Stimulated activated CD4-positive, alpha-beta T cell treated with anti-CD3 and anti-CD28 coated beads, TNF-alpha, amount 100 ng/mL, for 24 hours (primary cell): ENCODE data around the gene ADGRA3.
"Not testable (repeated sequence)": the region's sequence is repeated elsewhere in the genome, so short reads cannot be mapped to it uniquely, and the experiment has no call there.

ENCODE experiments used
- DNase-seq, 3 experiments: peaks; one replicate each; pipeline ENCODE4 v3.0.0-alpha.2; 2020; ENCODE audit warnings: low read depth in 3 of 3

Gene ADGRA3

DNA sequence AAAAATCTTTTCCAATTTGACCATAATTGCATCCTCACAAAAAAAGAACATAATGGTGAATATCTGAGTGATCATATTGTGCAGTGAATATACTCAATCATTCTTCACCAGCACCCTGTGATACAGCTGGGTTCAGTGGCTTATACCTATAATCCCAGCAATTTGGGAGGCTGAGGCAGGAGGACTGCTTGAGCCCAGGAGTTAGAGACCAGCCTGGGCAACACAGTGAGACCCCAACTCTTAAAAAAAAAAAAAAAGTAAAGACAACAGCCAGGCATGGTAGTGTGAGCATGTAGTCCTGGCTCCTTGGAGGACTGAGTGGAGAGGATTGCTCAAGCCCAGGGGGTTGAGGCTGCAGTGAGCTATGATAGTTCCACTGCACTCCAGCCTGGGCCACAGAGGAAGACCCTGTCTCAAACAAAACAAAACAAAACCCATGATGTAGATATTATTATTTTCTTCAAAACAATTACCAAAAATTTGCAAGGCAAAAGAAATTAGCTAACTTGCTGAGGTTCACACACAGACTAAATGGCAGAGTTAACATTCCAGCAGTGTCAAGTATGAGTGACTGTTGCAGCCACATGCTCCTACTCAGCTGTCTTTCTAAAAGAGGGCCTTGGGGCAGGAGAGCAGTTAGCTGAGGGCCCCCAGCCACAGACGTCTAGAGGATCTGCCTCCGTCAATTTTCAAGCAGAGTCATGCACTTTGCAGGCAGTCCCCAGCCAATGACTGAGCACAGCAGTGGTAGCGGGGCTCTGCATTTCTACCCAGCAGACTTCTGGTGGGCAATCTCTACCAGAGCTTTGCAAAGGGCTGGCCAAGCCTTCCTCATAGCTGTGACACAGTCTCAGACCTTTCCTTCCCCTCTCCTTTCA is 33.4 kb downstream of the ADGRA3 start:
- no peak for DNase-seq

DNA sequence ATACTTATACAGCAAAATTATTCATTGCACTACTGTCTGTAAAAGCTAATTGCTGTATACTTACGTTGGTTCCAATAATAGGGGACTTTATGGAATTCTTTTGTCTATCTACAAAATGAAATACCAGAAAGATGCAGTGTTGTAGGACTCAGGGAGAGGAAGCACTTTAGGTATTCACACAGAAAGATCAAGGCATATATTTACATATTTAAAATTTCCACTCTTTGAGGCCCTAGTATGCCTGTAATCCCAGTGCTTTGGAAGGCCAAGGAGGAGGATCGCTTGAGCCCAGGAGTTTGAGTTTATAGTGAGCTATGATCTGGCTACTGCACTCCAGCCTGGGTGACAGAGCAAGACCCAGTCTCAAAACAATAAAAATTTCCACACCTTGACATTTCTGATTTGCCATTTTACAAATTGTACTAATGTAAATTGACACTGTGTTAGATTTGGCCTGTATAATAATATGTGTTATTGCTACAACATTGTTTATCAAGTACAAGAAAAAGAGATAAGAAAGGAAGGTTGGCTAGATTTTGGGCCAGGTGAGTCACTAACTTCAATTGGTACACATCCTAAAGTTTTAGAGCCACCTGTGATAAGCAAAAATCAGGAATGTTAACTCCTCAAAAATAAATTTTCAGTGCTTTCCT is 35.1 kb downstream of the ADGRA3 start:
- DNase-seq: no peak

DNA sequence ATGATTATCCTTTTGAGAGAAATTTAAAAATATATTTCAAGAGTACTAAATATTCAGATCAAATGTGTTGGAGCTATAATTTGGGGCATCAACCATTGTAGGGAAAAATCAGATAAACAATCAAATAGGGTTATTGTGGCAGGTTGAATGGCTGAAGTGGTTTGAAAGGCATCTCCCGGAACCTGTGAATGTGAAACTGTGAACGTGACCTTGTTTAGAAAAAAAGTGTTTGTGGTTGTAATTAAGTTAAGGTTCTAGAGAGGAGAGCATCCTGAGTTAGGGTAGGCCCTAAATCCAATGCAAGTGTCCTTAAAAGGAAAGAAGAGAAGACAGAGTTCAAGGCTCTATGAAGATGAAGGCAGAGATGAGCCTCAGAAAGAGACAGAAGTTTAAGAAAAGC is 37.4 kb downstream of the ADGRA3 start:
- DNase-seq: no peak

DNA sequence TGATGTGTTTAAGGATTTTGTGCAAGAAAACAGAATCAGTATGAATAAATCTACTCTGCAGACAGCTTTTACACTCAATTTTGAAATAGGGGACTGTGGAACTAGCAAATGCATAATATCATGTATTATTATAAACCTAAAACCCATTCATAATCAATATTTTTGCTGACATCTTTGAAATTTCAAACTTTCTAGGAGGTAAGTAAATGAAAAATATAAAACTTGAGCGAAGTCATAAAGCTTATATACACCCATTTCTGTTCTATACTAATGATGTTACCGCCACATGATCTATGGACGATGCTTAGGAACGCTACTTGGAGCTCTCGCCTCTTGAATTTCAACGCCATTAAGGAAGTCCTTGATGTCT is 38.1 kb downstream of the ADGRA3 start:
- no peak for DNase-seq

DNA sequence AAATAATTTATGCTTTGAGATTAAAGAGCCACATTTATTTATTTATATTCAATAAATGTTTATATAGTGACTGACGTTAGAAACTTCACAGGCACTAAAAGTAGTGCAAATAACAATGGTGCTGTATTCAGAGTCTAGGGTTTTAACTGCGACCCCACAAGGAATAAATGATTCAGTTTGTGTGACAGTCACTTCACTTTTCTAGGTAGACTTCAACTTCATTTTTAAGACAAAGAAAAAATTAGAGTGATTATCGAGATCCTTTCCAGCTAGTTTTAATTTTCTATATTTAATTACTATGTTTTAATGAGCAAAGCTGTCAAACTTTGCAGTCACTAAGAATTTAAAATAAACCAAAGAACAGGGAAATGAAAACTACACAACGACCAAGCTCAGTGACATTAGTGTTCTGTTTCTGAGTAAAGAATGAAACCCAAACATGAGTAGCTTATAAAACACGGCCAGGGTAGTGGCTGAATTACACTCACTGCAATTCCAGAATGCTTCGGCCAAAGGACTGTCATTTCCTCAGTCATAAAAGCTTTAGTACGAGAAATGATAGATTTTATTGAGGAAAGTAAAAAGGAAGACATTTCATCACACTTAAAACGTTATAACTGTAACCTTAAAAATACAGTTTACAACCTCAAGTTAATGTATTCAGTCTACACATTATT is 38.6 kb downstream of the ADGRA3 start:
- no peak for DNase-seq

DNA sequence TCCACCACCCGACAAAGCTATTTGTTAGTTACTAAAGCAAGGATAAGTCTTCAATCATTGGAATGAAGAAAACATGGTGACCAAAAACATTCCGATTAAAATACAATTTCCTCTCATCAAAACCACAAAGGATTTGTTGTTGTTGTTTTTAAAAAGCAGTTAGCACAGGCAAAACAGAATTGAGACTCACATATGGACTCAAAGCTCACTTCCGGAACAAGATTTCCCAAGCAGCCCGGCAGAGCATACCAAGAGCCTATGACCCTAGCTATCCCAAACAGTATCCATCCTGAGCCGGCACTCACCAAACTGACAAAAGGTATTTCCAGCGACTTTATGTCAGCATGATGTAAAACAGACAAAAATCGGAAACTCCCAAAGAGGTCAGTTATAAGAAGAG is 39.9 kb downstream of the ADGRA3 start:
- no peak for DNase-seq

DNA sequence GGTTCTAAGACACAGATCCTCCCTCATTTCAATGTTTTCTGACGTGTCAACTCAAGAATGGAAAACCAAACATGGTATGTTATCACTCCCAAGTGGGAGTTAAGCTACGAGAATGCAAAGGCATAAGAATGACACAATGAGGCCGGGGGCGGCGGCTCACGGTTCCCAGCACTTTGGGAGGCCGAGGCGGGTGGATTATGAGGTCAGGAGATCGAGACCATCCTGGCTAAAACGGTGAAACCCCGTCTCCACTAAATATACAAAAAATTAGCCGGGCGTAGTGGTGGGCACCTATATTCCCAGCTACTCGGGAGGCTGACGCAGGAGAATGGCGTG is 40.6 kb downstream of the ADGRA3 start:
- not testable (repeated sequence) for DNase-seq

DNA sequence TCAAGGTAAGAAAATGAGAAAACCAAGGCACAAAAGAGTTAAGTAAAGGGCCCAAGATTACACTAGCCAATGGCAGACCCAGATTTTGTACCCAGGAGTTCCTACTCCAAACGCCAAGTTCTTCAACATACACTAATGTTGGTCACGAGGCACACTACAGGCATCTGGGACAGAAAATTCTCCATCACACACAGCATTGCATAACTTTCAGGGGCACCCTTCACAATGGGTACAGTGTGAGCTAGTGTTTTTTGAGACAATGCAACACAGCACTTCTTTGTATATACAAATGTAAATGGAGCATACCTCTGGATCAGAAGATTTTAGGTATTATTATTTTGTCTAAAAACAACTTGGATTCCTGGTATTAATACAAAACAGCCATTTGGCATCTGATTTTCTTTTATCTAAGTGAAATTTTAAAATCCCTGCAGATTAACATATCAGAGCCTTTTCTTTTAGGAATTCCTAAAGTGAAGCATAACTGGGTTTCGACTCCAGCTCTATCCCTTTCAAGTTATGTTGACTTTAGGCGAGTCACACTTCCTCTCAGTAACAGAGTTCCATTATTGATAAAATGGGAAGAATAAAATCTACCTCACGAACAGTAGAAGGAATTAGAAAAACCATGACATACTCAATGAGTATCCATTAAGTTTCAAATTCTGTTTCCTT is 41.1 kb downstream of the ADGRA3 start:
- DNase-seq: no peak

DNA sequence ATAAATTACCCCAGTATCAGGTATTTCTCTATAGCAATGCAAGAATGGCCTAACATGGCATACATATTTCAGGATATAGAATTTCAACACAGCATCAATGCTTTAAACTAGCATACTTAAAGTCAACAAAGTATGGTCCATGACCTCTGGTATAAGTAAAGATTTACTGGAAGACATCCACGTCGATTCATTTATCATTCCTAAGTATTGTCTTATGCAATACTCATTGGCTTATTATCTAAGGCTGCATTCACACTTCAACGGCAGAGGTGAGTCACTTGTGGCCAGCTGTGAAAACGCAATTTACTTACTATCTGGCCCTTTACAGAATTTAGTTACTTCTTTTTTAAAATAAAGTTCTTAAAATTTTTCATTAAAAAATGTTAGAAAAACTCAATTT is 42.6 kb downstream of the ADGRA3 start:
- DNase-seq: no peak

DNA sequence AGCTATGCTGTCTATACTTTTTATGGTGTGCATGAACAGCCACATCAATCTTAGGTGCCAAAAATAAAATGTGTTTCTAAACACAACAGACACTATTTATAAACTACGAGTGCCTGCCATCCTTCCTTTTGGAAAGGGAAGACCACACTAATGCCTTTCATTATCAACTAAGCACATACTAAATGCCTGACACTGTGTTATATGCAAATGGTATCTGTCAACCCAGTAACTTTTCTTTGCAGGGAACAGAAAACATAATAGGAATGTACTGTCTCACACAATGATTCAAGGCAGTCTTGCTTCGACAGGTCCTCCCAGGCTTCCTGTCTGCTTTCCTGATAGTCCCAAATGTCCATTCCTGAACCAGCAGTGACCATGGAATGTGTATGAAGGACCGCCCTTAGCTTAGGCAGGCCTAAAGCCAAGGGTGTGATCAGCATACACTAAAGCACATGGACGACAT is 43.8 kb downstream of the ADGRA3 start:
- no peak for DNase-seq

DNA sequence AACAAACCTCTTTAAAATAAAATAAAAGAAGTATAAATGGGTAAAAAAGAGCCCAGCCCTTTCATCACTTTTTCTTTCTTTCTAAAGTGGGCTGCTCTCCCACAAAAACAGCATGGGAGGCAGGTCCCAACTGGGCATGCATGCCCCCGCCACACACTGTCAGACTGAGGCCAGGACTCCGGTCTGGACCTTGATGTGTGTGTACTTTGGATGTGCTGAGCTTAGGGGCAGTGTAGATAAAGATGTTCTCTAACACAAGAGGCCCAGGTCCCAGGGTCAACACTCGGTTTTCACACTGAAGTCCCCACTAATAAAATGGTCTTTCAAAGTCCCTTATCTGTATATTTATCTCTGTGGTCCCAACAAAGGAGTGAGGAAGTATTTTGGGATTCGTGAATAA is 44.4 kb downstream of the ADGRA3 start:
- no peak for DNase-seq

DNA sequence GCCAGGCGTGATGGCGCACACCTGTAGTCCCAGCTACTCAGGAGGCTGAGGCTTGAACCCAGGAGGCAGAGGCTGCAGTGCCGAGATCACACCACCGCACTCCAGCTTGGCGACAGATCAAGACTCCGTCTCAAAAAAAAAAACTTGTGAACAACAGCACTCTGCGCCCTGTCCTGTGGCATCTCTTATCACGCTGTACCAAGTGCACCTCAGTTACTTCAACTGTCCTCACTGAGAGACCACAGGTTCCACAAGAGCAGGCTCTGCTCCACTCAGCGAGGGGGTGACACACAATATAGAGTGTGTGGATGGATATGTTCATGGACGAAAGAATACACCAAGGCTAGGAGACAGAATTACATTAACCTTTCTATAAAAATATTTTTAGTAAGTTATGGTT is 49.3 kb downstream of the ADGRA3 start:
- no peak for DNase-seq

DNA sequence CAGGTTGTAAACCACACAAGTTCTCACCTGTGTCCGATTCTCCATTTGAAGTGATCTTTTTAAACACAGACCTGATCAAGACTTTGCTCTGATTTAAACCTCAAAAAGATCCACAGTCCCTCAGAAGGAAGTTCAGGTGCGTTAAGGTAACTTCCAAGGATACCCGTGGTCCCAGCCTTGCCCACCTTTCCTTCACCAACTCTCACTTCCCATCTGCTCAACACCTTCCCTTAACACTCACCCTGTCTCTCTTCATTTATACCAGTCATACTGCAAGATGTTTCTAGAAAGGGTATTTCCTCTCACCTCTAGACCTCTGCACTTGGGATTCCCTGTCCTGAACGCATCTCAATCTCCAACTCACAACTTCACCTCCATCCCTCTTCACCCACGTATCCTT is 49.9 kb downstream of the ADGRA3 start:
- no peak for DNase-seq

DNA sequence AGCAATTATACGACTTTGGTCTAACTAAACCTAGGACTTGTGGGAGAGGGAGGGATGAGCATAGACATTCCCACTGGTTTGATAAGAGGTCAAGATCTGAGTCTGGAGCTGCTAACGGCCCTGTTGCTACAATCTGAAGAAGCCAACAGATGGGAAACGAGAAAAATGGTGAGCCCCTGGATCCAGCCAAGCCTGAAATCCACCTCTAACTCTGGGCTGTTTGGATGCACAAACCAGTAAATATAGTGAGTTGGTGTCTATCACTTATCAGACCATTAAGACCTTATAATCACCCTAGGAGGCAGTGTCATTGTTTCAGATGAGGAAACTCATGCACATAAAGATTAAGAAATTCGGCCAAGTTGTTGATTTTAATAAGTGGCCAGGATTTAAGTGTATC is 50.5 kb downstream of the ADGRA3 start:
- no peak for DNase-seq

DNA sequence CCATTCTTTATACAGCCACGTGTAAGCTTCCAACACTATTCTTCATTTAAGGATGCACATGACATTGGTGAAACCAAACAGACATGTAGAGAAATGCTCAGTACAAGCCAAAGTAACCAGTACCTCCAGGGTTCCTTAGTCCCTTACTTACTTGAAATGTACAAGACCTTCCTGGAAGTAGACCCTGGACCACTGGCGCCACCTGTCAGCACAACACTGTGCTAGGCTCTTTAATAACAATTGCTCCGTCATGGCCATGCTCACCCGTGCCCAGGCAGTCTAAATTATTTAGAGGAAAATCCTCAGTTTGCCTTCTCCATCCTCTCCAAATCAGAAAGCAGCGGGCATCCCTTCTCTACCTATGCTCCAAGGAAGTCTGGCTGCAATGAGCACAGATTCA is 52.7 kb downstream of the ADGRA3 start:
- peak in 1 of 3 experiments; percentile 26 for DNase-seq

DNA sequence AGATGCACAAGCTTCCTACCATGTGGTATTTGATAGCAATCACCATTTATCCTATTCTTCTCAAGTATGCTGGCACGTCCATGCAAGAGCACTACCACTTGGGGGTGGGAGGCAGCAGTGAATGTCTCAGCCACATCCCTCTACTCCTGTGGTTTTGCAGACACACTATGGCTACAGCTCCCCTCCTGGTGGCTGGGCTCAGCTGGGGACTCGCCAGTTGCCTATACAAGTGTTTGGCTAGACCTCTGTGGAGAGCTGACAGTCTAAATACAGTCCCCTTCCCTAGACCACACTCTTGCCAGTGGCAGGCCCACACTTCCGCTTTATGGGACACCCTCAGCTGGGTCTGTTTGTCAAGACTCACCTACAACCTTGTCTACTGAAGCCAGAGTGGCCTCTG is 53.2 kb downstream of the ADGRA3 start:
- no peak for DNase-seq

DNA sequence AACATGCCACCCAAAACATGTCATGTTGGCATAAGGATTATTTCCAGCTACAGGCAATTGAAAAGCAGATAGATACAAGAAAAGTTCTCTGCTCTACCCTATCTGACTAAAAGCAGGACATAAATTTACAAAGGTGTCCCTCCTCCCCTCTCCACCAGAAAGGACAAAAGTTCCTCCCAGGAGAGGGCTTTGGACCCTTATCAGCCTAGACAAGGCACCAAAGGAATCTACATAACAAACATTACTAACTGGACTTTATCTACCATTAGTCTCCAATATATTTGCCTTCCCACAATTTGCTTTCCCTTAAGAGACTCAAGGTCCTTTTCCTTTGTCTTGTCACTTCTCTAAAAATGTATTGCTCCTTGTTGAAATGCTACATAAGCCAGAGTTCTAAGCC is 55.6 kb downstream of the ADGRA3 start:
- no peak for DNase-seq

DNA sequence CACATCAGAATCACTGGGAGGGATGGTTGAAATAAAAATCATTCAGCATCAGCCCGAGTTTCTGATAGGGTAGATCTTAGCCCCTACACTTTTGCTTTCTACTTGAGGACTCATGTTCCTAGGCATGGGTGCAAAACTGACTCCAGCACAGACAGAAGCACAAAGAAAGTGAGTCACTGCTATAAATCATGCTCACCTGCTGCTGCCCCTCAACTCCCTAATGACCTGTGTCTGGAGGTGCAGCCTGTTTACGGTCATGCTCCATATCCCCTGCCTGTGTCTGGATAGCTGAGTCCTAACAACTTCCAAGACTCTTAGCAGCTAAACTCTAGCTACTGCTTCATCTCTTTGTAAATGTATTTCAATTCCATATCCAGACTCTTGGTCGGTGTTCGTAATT is 57.8 kb downstream of the ADGRA3 start:
- DNase-seq: no peak

DNA sequence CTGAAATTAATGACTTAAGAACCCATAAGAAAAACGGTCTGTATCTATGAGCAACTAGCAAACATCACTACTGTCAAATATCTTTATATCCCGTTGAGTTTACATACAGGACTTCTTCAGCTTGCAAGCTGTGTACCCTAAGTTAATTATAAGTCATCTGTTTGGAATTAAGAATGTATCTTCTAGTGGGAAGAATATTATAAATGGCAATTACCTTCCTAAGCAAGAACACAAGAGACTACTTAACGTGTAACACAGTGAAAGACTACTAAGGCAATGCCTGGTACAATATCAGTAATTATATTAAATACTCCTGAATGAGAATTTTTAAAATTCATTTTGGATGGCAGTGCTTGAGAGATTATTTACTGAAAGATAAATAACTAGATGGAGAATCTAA is 58.5 kb downstream of the ADGRA3 start:
- no peak for DNase-seq

DNA sequence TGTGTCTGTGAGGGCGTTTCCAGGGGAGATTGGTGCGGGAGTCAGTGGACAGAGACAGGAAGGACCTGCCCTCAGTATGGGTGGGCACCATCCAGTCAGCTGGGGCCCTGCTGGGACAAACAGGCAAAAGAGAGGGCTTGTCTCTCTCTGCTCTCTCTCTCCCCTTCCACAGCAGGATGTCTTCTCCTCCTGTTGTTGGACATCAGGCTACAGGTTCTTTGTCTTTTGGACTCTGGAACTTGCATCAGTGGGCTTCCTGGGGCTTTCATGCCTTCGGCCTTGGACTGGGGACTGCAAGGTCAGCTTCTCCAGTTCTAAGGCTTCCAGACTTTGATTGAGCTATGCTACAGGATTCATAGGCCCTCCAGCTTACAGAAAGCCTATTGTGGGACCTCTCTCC is 59.6 kb downstream of the ADGRA3 start:
- DNase-seq: no peak

DNA sequence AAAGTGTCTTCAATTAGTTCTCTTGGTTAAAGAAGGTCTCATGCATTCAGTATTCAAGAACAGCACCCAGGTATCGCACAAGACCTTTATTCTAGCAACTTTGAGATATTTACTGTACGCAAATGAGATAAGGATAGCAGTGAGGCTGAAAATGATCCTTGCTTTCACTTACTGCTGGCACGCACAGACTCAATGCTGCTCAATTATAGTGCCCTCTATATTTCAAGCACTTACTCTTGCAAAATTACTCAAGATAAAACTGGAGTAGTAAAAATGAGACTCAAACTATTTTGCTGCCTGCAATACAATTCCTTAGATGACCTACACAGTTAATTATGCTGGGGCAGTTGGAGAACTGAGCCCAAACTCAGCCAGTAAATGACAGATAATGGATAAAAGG is 60.9 kb downstream of the ADGRA3 start:
- no peak for DNase-seq

DNA sequence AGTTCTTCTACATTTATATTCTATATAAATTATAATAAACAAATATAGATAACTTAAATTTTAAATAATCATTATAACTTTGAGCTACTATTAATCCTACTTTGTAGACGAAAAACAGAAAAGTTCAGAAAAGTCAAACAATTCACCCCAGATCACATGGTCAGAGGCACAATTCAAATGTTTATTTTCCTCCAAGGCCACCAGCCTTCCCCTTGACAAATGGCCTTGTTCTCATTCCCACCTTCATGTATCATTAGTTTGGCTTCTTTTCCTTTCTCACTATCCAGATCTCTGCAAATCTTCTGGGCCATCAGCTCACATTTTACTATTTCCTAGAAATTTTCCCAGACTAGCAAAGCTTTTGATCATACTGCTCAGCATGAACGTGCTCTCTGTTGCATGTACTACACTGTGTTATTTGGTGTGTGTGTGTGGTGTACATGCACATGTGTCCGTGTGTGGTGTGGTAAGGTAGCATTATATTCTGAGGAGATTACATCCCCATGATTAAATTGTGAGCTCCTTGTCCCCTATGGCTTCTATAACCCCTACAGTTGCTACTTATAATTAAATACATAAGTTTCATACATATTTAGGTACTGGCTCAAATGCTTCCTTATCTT is 61.5 kb downstream of the ADGRA3 start:
- DNase-seq: no peak
